K562 (cell line): ENCODE data around the gene BTN3A1. TPM values are rescaled to one million over a fixed set of nuclear protein-coding genes. Genes with fewer than 3 reads are reported as not detected.

Source experiments
- BCL6 ChIP-seq: fragments of 250-450 bp; sonication (Bioruptor Pico); IDR thresholded peaks from 2 replicates; pipeline ENCODE4 v1.4.0; 2020
- BRD9 ChIP-seq: fragments of 450-650 bp; IDR thresholded peaks from 2 replicates; pipeline ENCODE4 v1.6.1; 2018; ENCODE audit warnings: low read depth; ENCODE audit not compliant: partially characterized antibody
- CBFB ChIP-seq: sonication (generic); formaldehyde crosslinking; IDR thresholded peaks from 2 replicates; pipeline ENCODE4 v1.4.0; 2020; ENCODE audit warnings: mild to moderate bottlenecking, missing genetic modification reagents
- CREB3L1 ChIP-seq: fragments of 450-650 bp; IDR thresholded peaks from 2 replicates; pipeline ENCODE4 v1.6.1; 2014; ENCODE audit warnings: low read depth, mild to moderate bottlenecking, moderate library complexity, borderline replicate concordance
- CUX1 ChIP-seq: fragments of 200-800 bp; sonication (Bioruptor generic); IDR thresholded peaks from 2 replicates; pipeline ENCODE4 v1.6.1; 2016; ENCODE audit warnings: missing genetic modification characterization, missing compliant biosample characterization
- EWSR1 ChIP-seq: fragments of 450-650 bp; IDR thresholded peaks from 2 replicates; pipeline ENCODE4 v1.6.1; 2018; ENCODE audit warnings: borderline replicate concordance, mild to moderate bottlenecking, low read depth, moderate library complexity; ENCODE audit not compliant: partially characterized antibody
- FOXJ2 ChIP-seq: fragments of 200-800 bp; sonication (Bioruptor generic); IDR thresholded peaks from 2 replicates; pipeline ENCODE4 v1.6.1; 2016; ENCODE audit warnings: missing genetic modification characterization, missing compliant biosample characterization
- HDAC8 ChIP-seq: fragments of 450-650 bp; IDR thresholded peaks from 2 replicates; pipeline ENCODE4 v1.6.1; 2016; ENCODE audit warnings: mild to moderate bottlenecking, missing genetic modification characterization, moderate library complexity, missing compliant biosample characterization
- MAX ChIP-seq: sonication (generic); formaldehyde crosslinking; IDR thresholded peaks from 2 replicates; pipeline ENCODE4 v1.9.0; 2022; ENCODE audit warnings: mild to moderate bottlenecking, missing genetic modification reagents
- MEF2D ChIP-seq: conservative IDR thresholded peaks from 2 replicates; pipeline ENCODE4 v1.6.1; 2016; ENCODE audit warnings: low read depth, missing genetic modification characterization, missing compliant biosample characterization
- NFXL1 ChIP-seq: fragments of 450-650 bp; formaldehyde crosslinking; IDR thresholded peaks from 2 replicates; pipeline ENCODE4 v1.4.0; 2021; ENCODE audit warnings: mild to moderate bottlenecking
- SNIP1 ChIP-seq: fragments of 450-650 bp; IDR thresholded peaks from 2 replicates; pipeline ENCODE4 v1.7.1; 2017; ENCODE audit warnings: low read depth, mild to moderate bottlenecking
- STAT5A ChIP-seq: IDR thresholded peaks from 2 replicates; pipeline ENCODE4 v1.6.1; 2012; ENCODE audit warnings: low read length, inconsistent platforms, borderline replicate concordance
- USF2 ChIP-seq: sonication (generic); formaldehyde crosslinking; IDR thresholded peaks from 2 replicates; pipeline ENCODE4 v1.5.0; 2020; ENCODE audit warnings: missing genetic modification reagents
- ZFX ChIP-seq: sonication (generic); formaldehyde crosslinking; IDR thresholded peaks from 2 replicates; pipeline ENCODE4 v1.8.0; 2022; ENCODE audit warnings: mild to moderate bottlenecking, missing genetic modification reagents, moderate library complexity
- ZNF398 ChIP-seq: fragments of 250-450 bp; sonication (Bioruptor Pico); IDR thresholded peaks from 2 replicates; pipeline ENCODE4 v1.8.0; 2021; ENCODE audit warnings: moderate library complexity, mild to moderate bottlenecking, inconsistent platforms
- polyA plus RNA-seq, 8 experiments: library from polyadenylated mRNA; depleted of rRNA in 4 of 8; stranded (reverse) in 5 of 8; unstranded in 3 of 8; fragments of >200 nt; fragmentation: Nextera tagmentation in 2 of 8; fragmentation: Illumina TruSeq in 1 of 8; extraction: Ambion mirVana in 2 of 8; extraction: Trizol in 1 of 8; gene quantifications; 2 replicates each; pipeline versions ENCODE4 v1.2.1 to v1.2.3, GENCODE V29; 2011 to 2014; ENCODE audit warnings: inconsistent platforms in 1 of 8, missing spikeins in 1 of 8
- total RNA-seq, 7 experiments: library from RNA; depleted of rRNA in 6 of 7; stranded (reverse); fragments of >200 nt in 6 of 7; fragmentation: Illumina TruSeq in 2 of 7; extraction: Trizol in 2 of 7; gene quantifications; 2 replicates each; pipeline versions ENCODE4 v1.2.1 to v1.2.3, GENCODE V29; 2011 to 2021; ENCODE audit warnings: low replicate concordance in 1 of 7

The BTN3A1 gene
- total and polyA plus RNA-seq, 9 of the 15 experiments (the other 6 are each of a cell fraction or from before 2014, with no cell fraction given): 0.84 to 8.5 (median 3.9) TPM

GRCh38 chr6:26421259-26422144 lies 19.4 kb downstream of the BTN3A1 start (continued):
- TF ChIP-seq ZNF398 (CRISPR knock-in tag) (no peak), HDAC8 (tag) (no peak), STAT5A (no peak), BRD9 (no peak), USF2 (CRISPR knock-in tag) (no peak), ZFX (CRISPR knock-in tag) (peak; percentile 51), CREB3L1 (0 out of 2 replicates have a peak, but pooled peaks have one; percentile 60), MAX (CRISPR knock-in tag) (no peak; the same call in 1 of the 2 replicates), CBFB (CRISPR knock-in tag) (no peak), MEF2D (tag) (no peak), SNIP1 (no peak), EWSR1 (no peak), BCL6 (CRISPR knock-in tag) (no peak), FOXJ2 (no peak), CUX1 (CRISPR knock-in tag) (no peak), NFXL1 (no peak)
